DOHH2 (cell line): ENCODE results near the gene MTFMT.
"Not testable (repeated sequence)": the region's sequence is repeated elsewhere in the genome, so short reads cannot be mapped to it uniquely, and the experiment has no call there.

Experiments used
- H3F3A ChIP-seq: fragments of 200-600 bp; sonication (generic), shearing (Covaris generic); 2 replicates; pipeline ENCODE4 v1.6.0; 2016; ENCODE audit warnings: antibody characterized with exemption, mild to moderate bottlenecking; ENCODE audit not compliant: control insufficient read depth, insufficient read depth
- H3K27ac ChIP-seq: fragments of 200-600 bp; sonication (generic); 2 replicates; pipeline ENCODE4 v1.5.1; 2014; ENCODE audit warnings: low read depth, mild to moderate bottlenecking, low read length, moderate library complexity
- H3K27me3 ChIP-seq: fragments of 200-600 bp; sonication (generic); 2 replicates; pipeline ENCODE4 v1.6.1; 2014; ENCODE audit warnings: mild to moderate bottlenecking, low read length, mixed read lengths; ENCODE audit not compliant: control insufficient read depth
- H3K36me3 ChIP-seq: fragments of 200-600 bp; sonication (generic); 2 replicates; pipeline ENCODE4 v1.6.1; 2014; ENCODE audit warnings: mild to moderate bottlenecking, low read length, moderate library complexity, mixed read lengths; ENCODE audit not compliant: control insufficient read depth
- H3K4me1 ChIP-seq: fragments of 200-600 bp; sonication (generic); 2 replicates; pipeline ENCODE4 v1.6.1; 2014; ENCODE audit warnings: mild to moderate bottlenecking, low read length, mixed read lengths; ENCODE audit not compliant: control insufficient read depth
- H3K4me2 ChIP-seq: fragments of 200-600 bp; sonication (generic); 2 replicates; pipeline ENCODE4 v1.6.0; 2014; ENCODE audit warnings: mild to moderate bottlenecking, low read length, moderate library complexity
- H3K4me3 ChIP-seq: fragments of 200-600 bp; sonication (generic); 2 replicates; pipeline ENCODE4 v1.5.1; 2014; ENCODE audit warnings: mild to moderate bottlenecking, low read length, mixed read lengths
- H3K79me2 ChIP-seq: fragments of 200-600 bp; sonication (generic); 2 replicates; pipeline ENCODE4 v1.6.1; 2014; ENCODE audit warnings: mild to moderate bottlenecking, low read length, mixed read lengths; ENCODE audit not compliant: control insufficient read depth
- H3K9me2 ChIP-seq: fragments of 200-600 bp; sonication (generic); replicated peaks from 2 replicates; pipeline ENCODE4 v1.6.1; 2014; ENCODE audit warnings: mild to moderate bottlenecking, low read length, mixed read lengths; ENCODE audit not compliant: control insufficient read depth
- H3K9me3 ChIP-seq: fragments of 200-600 bp; sonication (generic); 2 replicates; pipeline ENCODE4 v1.6.1; 2014; ENCODE audit warnings: antibody characterized with exemption, low read length, mixed read lengths; ENCODE audit not compliant: control insufficient read depth, insufficient read depth
- H4K20me1 ChIP-seq: fragments of 200-600 bp; sonication (generic); 2 replicates; pipeline ENCODE4 v1.6.0; 2014; ENCODE audit warnings: low read depth, mild to moderate bottlenecking, antibody characterized with exemption, low read length, moderate library complexity; ENCODE audit not compliant: control insufficient read depth, insufficient read depth
- EZH2phosphoT487 ChIP-seq: fragments of 200-600 bp; sonication (generic); IDR thresholded peaks from 2 replicates; pipeline ENCODE4 v1.6.1; 2017; ENCODE audit warnings: borderline replicate concordance, mild to moderate bottlenecking, antibody characterized with exemption, low read length, moderate library complexity, mixed read lengths
- TF ChIP-seq, protein P1 (sequence below): fragments of 200-600 bp; sonication (generic); IDR thresholded peaks from one replicate; pipeline ENCODE4 v1.5.1; 2014; ENCODE audit warnings: antibody characterized with exemption, mild to moderate bottlenecking, low read depth, low read length; ENCODE audit not compliant: poor library complexity, severe bottlenecking

MTFMT gene

DNA sequence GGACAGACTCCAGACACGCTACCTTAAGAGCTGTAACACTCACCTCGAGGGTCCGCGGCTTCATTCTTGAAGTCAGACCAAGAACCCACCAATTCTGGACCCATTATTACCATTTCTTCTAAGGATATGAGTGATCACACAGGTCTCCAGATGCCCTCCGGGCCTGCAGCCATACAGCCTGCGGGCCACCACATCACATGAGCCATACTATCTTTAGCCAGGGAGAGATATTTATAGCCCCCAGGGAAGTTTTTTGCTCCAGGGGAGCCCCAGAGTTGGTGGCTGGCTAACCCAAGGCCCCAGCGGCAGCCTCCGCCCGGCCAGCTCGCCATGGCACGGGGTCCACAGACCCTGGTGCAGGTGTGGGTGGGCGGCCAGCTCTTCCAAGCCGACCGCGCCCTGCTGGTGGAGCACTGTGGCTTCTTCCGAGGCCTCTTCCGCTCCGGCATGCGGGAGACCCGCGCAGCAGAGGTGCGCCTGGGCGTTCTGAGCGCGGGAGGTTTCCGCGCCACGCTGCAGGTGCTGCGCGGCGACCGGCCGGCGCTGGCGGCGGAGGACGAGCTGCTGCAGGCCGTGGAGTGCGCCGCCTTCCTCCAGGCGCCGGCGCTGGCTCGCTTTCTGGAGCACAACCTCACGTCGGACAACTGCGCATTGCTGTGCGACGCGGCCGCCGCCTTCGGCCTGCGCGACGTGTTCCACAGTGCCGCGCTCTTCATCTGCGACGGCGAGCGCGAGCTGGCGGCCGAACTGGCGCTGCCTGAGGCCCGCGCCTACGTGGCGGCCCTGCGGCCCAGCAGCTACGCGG is 47.2 kb upstream of the MTFMT start, which contains the start of gene KBTBD13:
KBTBD13 (plus strand) TSS at position 261 of the 805 bp plus-strand sequence; CDS start at position 331, 70 bp downstream.
- no peak within 1 kb of the TSS for H3K4me3 ChIP-seq

DNA sequence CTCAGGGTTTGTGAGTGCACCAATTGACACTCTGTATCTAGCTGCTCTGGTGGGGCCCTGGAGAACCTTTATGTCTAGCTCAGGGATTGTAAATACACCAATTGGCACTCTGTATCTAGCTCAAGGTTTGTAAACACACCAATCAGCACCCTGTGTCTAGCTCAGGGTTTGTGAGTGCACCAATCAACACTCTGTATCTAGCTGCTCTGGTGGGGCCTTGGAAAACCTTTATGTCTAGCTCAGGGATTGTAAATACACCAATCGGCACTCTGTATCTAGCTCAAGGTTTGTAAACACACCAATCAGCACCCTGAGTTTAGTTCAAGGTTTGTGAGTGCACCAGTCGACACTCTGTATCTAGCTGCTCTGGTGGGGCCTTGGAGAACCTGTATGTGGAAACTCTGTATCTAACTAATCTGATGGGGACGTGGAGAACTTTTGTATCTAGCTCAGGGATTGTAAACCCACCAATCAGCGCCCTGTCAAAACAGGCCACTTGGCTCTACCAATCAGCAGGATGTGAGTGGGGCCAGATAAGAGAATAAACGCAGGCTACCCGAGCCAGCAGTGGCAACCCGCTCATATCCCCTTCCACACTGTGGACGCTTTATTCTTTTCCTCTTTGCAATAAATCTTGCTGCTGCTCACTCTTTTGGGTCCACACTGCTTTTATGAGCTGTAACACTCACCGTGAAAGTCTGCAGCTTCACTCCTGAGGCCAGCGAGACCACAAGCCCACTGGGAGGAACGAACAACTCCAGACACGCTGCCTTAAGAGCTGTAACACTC is 46.4 kb upstream of the MTFMT start:
- H3K4me3 ChIP-seq, H4K20me1 ChIP-seq: not testable (repeated sequence)

More for the DNA sequence above, 47.2 kb upstream of the MTFMT start, which contains the start of gene KBTBD13:
- Histone ChIP-seq H3K4me1 (peaks cover 8% of the 10 kb centered on the region), H3K4me2 (no peak within 1 kb of the TSS), H4K20me1 (no peaks in the 10 kb centered on the region), H3K27me3 (peaks cover 18% of the 10 kb centered on the region), H3F3A (no peaks in the 10 kb centered on the region), H3K9me3 (no peaks in the 10 kb centered on the region), H3K36me3 (no peaks in the 10 kb centered on the region), H3K27ac (no peak within 1 kb of the TSS), H3K79me2 (no peaks in the 10 kb centered on the region), H3K9me2 (no peaks in the 10 kb centered on the region)
- TF ChIP-seq EZH2phosphoT487, result no peak
- TF ChIP-seq, protein P1, sequence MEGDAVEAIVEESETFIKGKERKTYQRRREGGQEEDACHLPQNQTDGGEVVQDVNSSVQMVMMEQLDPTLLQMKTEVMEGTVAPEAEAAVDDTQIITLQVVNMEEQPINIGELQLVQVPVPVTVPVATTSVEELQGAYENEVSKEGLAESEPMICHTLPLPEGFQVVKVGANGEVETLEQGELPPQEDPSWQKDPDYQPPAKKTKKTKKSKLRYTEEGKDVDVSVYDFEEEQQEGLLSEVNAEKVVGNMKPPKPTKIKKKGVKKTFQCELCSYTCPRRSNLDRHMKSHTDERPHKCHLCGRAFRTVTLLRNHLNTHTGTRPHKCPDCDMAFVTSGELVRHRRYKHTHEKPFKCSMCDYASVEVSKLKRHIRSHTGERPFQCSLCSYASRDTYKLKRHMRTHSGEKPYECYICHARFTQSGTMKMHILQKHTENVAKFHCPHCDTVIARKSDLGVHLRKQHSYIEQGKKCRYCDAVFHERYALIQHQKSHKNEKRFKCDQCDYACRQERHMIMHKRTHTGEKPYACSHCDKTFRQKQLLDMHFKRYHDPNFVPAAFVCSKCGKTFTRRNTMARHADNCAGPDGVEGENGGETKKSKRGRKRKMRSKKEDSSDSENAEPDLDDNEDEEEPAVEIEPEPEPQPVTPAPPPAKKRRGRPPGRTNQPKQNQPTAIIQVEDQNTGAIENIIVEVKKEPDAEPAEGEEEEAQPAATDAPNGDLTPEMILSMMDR, result no peak

DNA sequence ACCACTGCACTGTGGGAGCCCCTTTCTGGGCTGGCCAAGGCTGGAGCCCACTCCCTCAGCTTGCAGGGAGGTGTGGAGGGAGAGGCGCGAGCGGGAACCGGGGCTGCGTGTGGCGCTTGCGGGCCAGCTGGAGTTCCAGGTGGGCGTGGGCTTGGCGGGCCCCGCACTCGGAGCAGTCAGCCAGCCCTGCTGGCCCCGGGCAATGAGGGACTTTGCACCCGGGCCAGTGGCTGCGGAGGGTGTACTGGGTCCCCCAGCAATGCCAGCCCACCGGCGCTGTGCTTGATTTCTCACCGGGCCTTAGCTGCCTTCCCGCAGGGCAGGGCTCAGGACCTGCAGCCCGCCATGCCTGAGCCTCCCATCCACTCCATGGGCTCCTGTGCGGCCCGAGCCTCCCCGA is 45.5 kb upstream of the MTFMT start:
- H3K9me2 ChIP-seq, H3K79me2 ChIP-seq, H3K36me3 ChIP-seq, H3K4me3 ChIP-seq, H3K27me3 ChIP-seq, H3K9me3 ChIP-seq, H3K4me2 ChIP-seq, H3F3A ChIP-seq, H4K20me1 ChIP-seq, H3K27ac ChIP-seq: not testable (repeated sequence)
- peaks cover 11% of the 10 kb centered on the region for H3K4me1 ChIP-seq

More for the DNA sequence above, 46.4 kb upstream of the MTFMT start:
- not testable (repeated sequence) for H3K9me2 ChIP-seq, H3F3A ChIP-seq, H3K4me2 ChIP-seq, H3K9me3 ChIP-seq, H3K27ac ChIP-seq, H3K36me3 ChIP-seq, H3K79me2 ChIP-seq, H3K27me3 ChIP-seq
- H3K4me1 ChIP-seq, result peaks cover 11% of the 10 kb centered on the region

DNA sequence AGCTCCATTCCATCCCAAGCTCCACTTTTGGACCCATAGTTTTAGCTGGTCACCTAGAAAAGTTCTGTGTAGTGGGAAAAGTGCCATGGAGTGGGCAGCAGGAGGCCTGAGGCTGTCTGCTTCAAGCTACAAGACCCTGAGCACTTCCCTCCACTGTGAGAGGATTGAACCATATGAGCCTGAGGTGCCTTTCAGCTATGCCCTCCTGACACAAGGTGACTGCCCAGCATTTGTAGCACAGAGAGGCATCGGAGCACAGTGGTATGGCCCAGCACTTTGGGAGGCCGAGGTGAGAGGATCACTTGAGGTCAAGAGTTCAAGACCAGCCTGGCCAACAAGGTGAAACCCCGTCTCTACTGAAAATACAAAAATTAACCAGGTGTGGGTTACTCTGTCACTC is 43.2 kb upstream of the MTFMT start:
- peaks cover 11% of the 10 kb centered on the region for H3K4me1 ChIP-seq
- no peaks in the 10 kb centered on the region for H4K20me1 ChIP-seq
- H3K9me2 ChIP-seq, result no peaks in the 10 kb centered on the region
- no peak overlapping the region for H3K4me2 ChIP-seq
- H3K4me3 ChIP-seq, result no peak overlapping the region
- no peak for TF ChIP-seq EZH2phosphoT487
- TF ChIP-seq, protein P1, result no peak
- no peak overlapping the region for H3K27ac ChIP-seq
- H3K27me3 ChIP-seq, result no peaks in the 10 kb centered on the region
- H3K79me2 ChIP-seq, result no peaks in the 10 kb centered on the region
- H3F3A ChIP-seq, result no peaks in the 10 kb centered on the region
- no peaks in the 10 kb centered on the region for H3K9me3 ChIP-seq
- no peaks in the 10 kb centered on the region for H3K36me3 ChIP-seq
